Neural progenitor cell (in vitro differentiated cells): Measurements from ENCODE around the gene ETHE1. TPM values are rescaled to one million over a fixed set of nuclear protein-coding genes. Genes with fewer than 3 reads are reported as not detected.

ENCODE experiments used
- total RNA-seq: library from RNA; depleted of rRNA; stranded (reverse); fragments of >200 nt; gene quantifications from 2 replicates; pipeline ENCODE4 v1.2.3, GENCODE V29; 2015; ENCODE audit warnings: low replicate concordance

ETHE1 gene
- total RNA-seq, 1 donor from 2014 or later = 13.6 TPM

Other genes with a start within 250 kb of the ETHE1 start
- 0.12 TPM in 1 of 2 replicates, not detected in the other for gene CD177, start 173.5 kb downstream of the ETHE1 start, total RNA-seq
- not detected in 2 replicates for gene TEX101, start 112.3 kb downstream of the ETHE1 start, total RNA-seq
- gene LYPD3, start 61.6 kb downstream of the ETHE1 start, total RNA-seq = 0.24 and 0.37 TPM in 2 replicates
- 3.4 and 21.9 TPM in 2 replicates for gene PHLDB3, start 22.5 kb downstream of the ETHE1 start, total RNA-seq
- not detected in 2 replicates for gene ZNF575, start 6.0 kb upstream of the ETHE1 start, total RNA-seq
- gene XRCC1, start 48.3 kb upstream of the ETHE1 start, total RNA-seq = 33.8 and 88.8 TPM in 2 replicates
- gene PINLYP, start 48.6 kb upstream of the ETHE1 start, total RNA-seq = 4.0 and 8.6 TPM in 2 replicates
- 27.4 and 31.5 TPM in 2 replicates for gene IRGQ, start 68.9 kb upstream of the ETHE1 start, total RNA-seq
- gene ZNF576, start 69.4 kb upstream of the ETHE1 start, total RNA-seq = 6.8 and 9.0 TPM in 2 replicates
- 0.25 TPM in 1 of 2 replicates, not detected in the other for gene SRRM5, start 84.9 kb upstream of the ETHE1 start, total RNA-seq
- 18.5 and 57.7 TPM in 2 replicates for gene ZNF428, start 92.4 kb upstream of the ETHE1 start, total RNA-seq
- 7.7 and 28.6 TPM in 2 replicates for gene CADM4, start 112.6 kb upstream of the ETHE1 start, total RNA-seq
- 12.9 and 36.5 TPM in 2 replicates for gene PLAUR, start 143.0 kb upstream of the ETHE1 start, total RNA-seq
- gene IRGC, start 188.9 kb upstream of the ETHE1 start, total RNA-seq = not detected in 2 replicates
- gene SMG9, start 227.8 kb upstream of the ETHE1 start, total RNA-seq = 33.1 and 33.4 TPM in 2 replicates